SK-N-SH treated with all-trans-retinoic acid at 6 μM for 48 hours (cell line): ENCODE data around the gene CHRNA4.
"Not testable (repeated sequence)": the region's sequence is repeated elsewhere in the genome, so short reads cannot be mapped to it uniquely, and the experiment has no call there.

Experiments used
- ARNTL ChIP-seq: fragments of 450-650 bp; formaldehyde crosslinking; IDR thresholded peaks from 2 replicates; pipeline ENCODE4 v1.5.0; 2020; ENCODE audit warnings: low read depth, mild to moderate bottlenecking, moderate library complexity, borderline replicate concordance
- BACH2 ChIP-seq: fragments of 250-450 bp; sonication (Bioruptor Pico); IDR thresholded peaks from 2 replicates; pipeline ENCODE4 v1.9.0; 2021; ENCODE audit warnings: mild to moderate bottlenecking, borderline replicate concordance
- CREB5 ChIP-seq: fragments of 250-450 bp; sonication (Bioruptor Pico); IDR thresholded peaks from 2 replicates; pipeline ENCODE4 v1.5.1; 2020; ENCODE audit warnings: low read depth, mild to moderate bottlenecking, moderate library complexity
- ESRRG ChIP-seq: fragments of 250-450 bp; sonication (Bioruptor Pico); IDR thresholded peaks from 2 replicates; pipeline ENCODE4 v1.6.1; 2021; ENCODE audit warnings: mild to moderate bottlenecking
- GLIS3 ChIP-seq: fragments of 250-450 bp; sonication (Bioruptor Pico); IDR thresholded peaks from 2 replicates; pipeline ENCODE4 v1.5.0; 2020; ENCODE audit warnings: mild to moderate bottlenecking, moderate library complexity
- PATZ1 ChIP-seq: fragments of 250-450 bp; sonication (Bioruptor Pico); IDR thresholded peaks from 2 replicates; pipeline ENCODE4 v1.8.0; 2020; ENCODE audit warnings: mild to moderate bottlenecking, moderate library complexity, borderline replicate concordance
- POU6F1 ChIP-seq: fragments of 250-450 bp; sonication (Bioruptor Pico); IDR thresholded peaks from 2 replicates; pipeline ENCODE4 v1.8.0; 2021; ENCODE audit warnings: low read depth, mild to moderate bottlenecking, moderate library complexity, borderline replicate concordance
- RARB ChIP-seq: fragments of 250-450 bp; sonication (Bioruptor Pico); IDR thresholded peaks from 2 replicates; pipeline ENCODE4 v1.8.0; 2021; ENCODE audit warnings: mild to moderate bottlenecking, moderate library complexity
- TCF4 ChIP-seq: fragments of 250-450 bp; sonication (Bioruptor Pico); IDR thresholded peaks from 2 replicates; pipeline ENCODE4 v1.8.0; 2021; ENCODE audit warnings: mild to moderate bottlenecking, moderate library complexity, borderline replicate concordance
- ZC3H10 ChIP-seq: fragments of 250-450 bp; sonication (Bioruptor Pico); IDR thresholded peaks from 2 replicates; pipeline ENCODE4 v1.5.1; 2021; ENCODE audit warnings: mild to moderate bottlenecking, moderate library complexity
- ZFP30 ChIP-seq: fragments of 450-650 bp; formaldehyde crosslinking; IDR thresholded peaks from 2 replicates; pipeline ENCODE4 v1.5.0; 2022; ENCODE audit warnings: mild to moderate bottlenecking, moderate library complexity
- ZNF565 ChIP-seq: fragments of 450-650 bp; formaldehyde crosslinking; conservative IDR thresholded peaks from 2 replicates; pipeline ENCODE4 v1.5.0; 2020; ENCODE audit warnings: low read depth, mild to moderate bottlenecking, moderate library complexity
- ZNF70 ChIP-seq: fragments of 450-650 bp; formaldehyde crosslinking; IDR thresholded peaks from 2 replicates; pipeline ENCODE4 v1.5.0; 2020; ENCODE audit warnings: mild to moderate bottlenecking, moderate library complexity
- ZNF8 ChIP-seq: fragments of 450-650 bp; formaldehyde crosslinking; IDR thresholded peaks from 2 replicates; pipeline ENCODE4 v1.5.0; 2020; ENCODE audit warnings: mild to moderate bottlenecking, moderate library complexity

- TF ChIP-seq ARNTL (CRISPR knock-in tag); ESRRG (CRISPR knock-in tag); ZNF565 (CRISPR knock-in tag); ZNF8; GLIS3 (CRISPR knock-in tag); TCF4 (CRISPR knock-in tag); ZFP30; CREB5; ZC3H10 (CRISPR knock-in tag); POU6F1 (CRISPR knock-in tag); ZNF70; PATZ1 (CRISPR knock-in tag); BACH2 (CRISPR knock-in tag); RARB: not testable (repeated sequence)
Measured at GRCh38 chr20:63340158-63340688, 20.9 kb downstream of the CHRNA4 start.
